ENCODE measurements around the gene KIF25. TPM values are rescaled to one million over a fixed set of nuclear protein-coding genes. Genes with fewer than 3 reads are reported as not detected.

The KIF25 gene
- 0.80 TPM for total RNA-seq
- polyA plus RNA-seq, result 1.5 TPM
- long read RNA-seq, donor 1, result 0 reads
- long read RNA-seq, donor 2, result 0 reads
- long read RNA-seq, donor 3, result 0 reads
- long read RNA-seq, donor 4, result 0 reads
- long read RNA-seq, donor 5, result 0 reads
- long read RNA-seq, donor 6, result 0 reads
- long read RNA-seq, donor 7, result 0 reads
- long read RNA-seq, donor 8, result 0 reads
- long read RNA-seq, donor 9, result 0 reads
- long read RNA-seq, donor 10, result 0 reads

- Histone ChIP-seq H3K9me3 (ENCODE audit: control insufficient read depth in 2 of 2, insufficient read depth in 1 of 2, low read length in 1 of 2) (peaks cover 0 to 15% of the 10 kb centered on the region in 2 donors), H3K4me1 (ENCODE audit: control insufficient read depth in 2 of 2, insufficient read depth in 2 of 2, low read length in 2 of 2) (peaks cover 0 to 6% of the 10 kb centered on the region in 2 donors), H3K27ac (ENCODE audit: low read depth in 1 of 2, low read length in 1 of 2) (peak within 1 kb of the TSS in 1 of 2 donors; percentile 18), H3K36me3 (ENCODE audit: control insufficient read depth in 2 of 2, insufficient read depth in 2 of 2, low read length in 1 of 2) (no peaks in the 10 kb centered on the region), H3K4me3 (ENCODE audit: low read length in 2 of 2) (peak within 1 kb of the TSS in 1 of 2 donors; percentile 18), H3K27me3 (ENCODE audit: control insufficient read depth in 2 of 2, insufficient read depth in 1 of 2, low read length in 1 of 2) (no peaks in the 10 kb centered on the region)
- no peak for DNase-seq (ENCODE audit: low read depth in 6 of 9, low spot score in 9 of 9)
- WGBS, result 94% methylated on average over 9 of the region's 9 CpGs
Observed at GRCh38 chr6:167997642-167998041, at the start of gene KIF25. Gene KIF25 (plus strand): TSS chr6:167997671. CDS start chr6:168029586, 31,915 bp downstream.

- WGBS, result 98% methylated on average over 1 of the region's 1 CpG
- H3K27me3 ChIP-seq (ENCODE audit: control insufficient read depth in 2 of 2, insufficient read depth in 1 of 2, low read length in 1 of 2), result no peaks in the 10 kb centered on the region
- H3K9me3 ChIP-seq (ENCODE audit: control insufficient read depth in 2 of 2, insufficient read depth in 1 of 2, low read length in 1 of 2), result no peaks in the 10 kb centered on the region
- no peak overlapping the region for H3K4me3 ChIP-seq (ENCODE audit: low read length in 2 of 2)
- no peaks in the 10 kb centered on the region for H3K36me3 ChIP-seq (ENCODE audit: control insufficient read depth in 2 of 2, insufficient read depth in 2 of 2, low read length in 1 of 2)
- no peak for DNase-seq (ENCODE audit: low read depth in 6 of 9, low spot score in 9 of 9)
- no peaks in the 10 kb centered on the region for H3K4me1 ChIP-seq (ENCODE audit: control insufficient read depth in 2 of 2, insufficient read depth in 2 of 2, low read length in 2 of 2)
- no peak overlapping the region for H3K27ac ChIP-seq (ENCODE audit: low read depth in 1 of 2, low read length in 1 of 2)
Observed at GRCh38 chr6:167947716-167948115, 49.8 kb upstream of the KIF25 start.

GRCh38 chr6:167948716-167949115, 48.8 kb upstream of the KIF25 start:
- no peaks in the 10 kb centered on the region for H3K4me1 ChIP-seq (ENCODE audit: control insufficient read depth in 2 of 2, insufficient read depth in 2 of 2, low read length in 2 of 2)
- no peak overlapping the region for H3K4me3 ChIP-seq (ENCODE audit: low read length in 2 of 2)
- H3K36me3 ChIP-seq (ENCODE audit: control insufficient read depth in 2 of 2, insufficient read depth in 2 of 2, low read length in 1 of 2), result no peaks in the 10 kb centered on the region
- no peak for DNase-seq (ENCODE audit: low read depth in 6 of 9, low spot score in 9 of 9)
- H3K27me3 ChIP-seq (ENCODE audit: control insufficient read depth in 2 of 2, insufficient read depth in 1 of 2, low read length in 1 of 2), result no peaks in the 10 kb centered on the region
- H3K9me3 ChIP-seq (ENCODE audit: control insufficient read depth in 2 of 2, insufficient read depth in 1 of 2, low read length in 1 of 2), result no peaks in the 10 kb centered on the region
- no peak overlapping the region for H3K27ac ChIP-seq (ENCODE audit: low read depth in 1 of 2, low read length in 1 of 2)
- WGBS, result 95% methylated on average over 4 of the region's 4 CpGs

DNA sequence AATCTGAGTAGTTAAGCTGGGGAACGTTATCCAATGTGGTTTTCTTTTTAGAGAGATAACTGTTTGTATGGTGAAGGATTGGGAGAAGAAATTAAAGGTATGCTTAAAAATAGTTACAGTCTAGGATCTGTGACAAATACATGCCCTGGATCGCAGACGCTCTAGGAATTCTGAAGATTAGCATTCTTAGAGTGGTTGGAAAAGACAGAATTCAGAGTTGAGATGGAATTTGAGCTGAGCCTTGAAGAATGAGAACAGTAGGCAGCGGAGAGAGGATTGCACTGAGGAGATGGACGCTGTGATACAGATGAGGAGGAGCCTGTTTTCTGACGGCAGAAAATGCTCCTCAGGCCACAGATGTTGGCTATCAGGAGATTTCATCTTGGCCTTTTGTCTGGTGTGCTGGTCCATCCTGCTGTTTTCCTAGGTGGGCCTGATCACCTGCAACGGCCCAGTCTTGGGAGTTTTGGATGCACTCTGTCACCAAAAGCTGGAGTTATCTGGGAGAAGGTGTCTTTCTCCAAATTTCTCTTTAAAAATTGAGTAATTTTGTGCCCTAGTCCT, 48.3 kb upstream of the KIF25 start:
- DNase-seq (ENCODE audit: low read depth in 6 of 9, low spot score in 9 of 9), result no peak
- WGBS, result 94% methylated on average over 7 of the region's 7 CpGs
- no peaks in the 10 kb centered on the region for H3K36me3 ChIP-seq (ENCODE audit: control insufficient read depth in 2 of 2, insufficient read depth in 2 of 2, low read length in 1 of 2)
- no peak overlapping the region for H3K27ac ChIP-seq (ENCODE audit: low read depth in 1 of 2, low read length in 1 of 2)
- H3K4me3 ChIP-seq (ENCODE audit: low read length in 2 of 2), result no peak overlapping the region
- H3K4me1 ChIP-seq (ENCODE audit: control insufficient read depth in 2 of 2, insufficient read depth in 2 of 2, low read length in 2 of 2), result no peaks in the 10 kb centered on the region
- H3K9me3 ChIP-seq (ENCODE audit: control insufficient read depth in 2 of 2, insufficient read depth in 1 of 2, low read length in 1 of 2), result no peaks in the 10 kb centered on the region
- no peaks in the 10 kb centered on the region for H3K27me3 ChIP-seq (ENCODE audit: control insufficient read depth in 2 of 2, insufficient read depth in 1 of 2, low read length in 1 of 2)

DNA sequence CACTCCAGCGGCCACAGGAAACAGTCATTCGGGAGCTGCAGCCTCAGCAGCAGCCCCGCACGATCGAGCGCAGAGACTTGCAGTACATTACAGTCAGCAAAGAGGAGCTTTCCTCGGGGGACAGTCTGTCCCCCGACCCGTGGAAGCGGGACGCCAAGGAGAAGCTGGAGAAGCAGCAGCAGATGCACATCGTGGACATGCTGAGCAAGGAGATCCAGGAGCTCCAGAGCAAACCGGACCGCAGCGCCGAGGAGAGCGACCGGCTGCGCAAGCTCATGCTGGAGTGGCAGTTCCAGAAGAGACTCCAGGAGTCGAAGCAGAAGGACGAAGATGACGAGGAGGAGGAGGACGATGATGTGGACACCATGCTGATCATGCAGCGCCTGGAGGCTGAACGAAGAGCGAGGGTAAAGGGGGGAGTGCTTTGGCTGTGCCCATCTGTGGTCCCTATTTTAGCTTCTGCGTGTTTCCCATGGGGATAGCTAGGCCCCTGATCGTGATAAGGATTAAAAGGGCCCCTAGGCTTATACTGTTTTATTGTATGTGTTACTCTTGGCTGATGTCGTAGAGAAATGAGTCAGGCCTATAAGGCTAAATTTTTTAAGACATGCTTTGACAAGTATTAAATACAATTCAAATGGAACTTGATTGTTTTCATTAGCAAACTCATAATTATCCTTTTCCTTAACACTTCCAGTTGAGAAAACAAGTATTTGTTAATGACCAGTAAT, 45.5 kb upstream of the KIF25 start:
- Histone ChIP-seq H3K27ac (ENCODE audit: low read depth in 1 of 2, low read length in 1 of 2) (no peak overlapping the region), H3K4me3 (ENCODE audit: low read length in 2 of 2) (no peak overlapping the region), H3K4me1 (ENCODE audit: control insufficient read depth in 2 of 2, insufficient read depth in 2 of 2, low read length in 2 of 2) (no peaks in the 10 kb centered on the region), H3K9me3 (ENCODE audit: control insufficient read depth in 2 of 2, insufficient read depth in 1 of 2, low read length in 1 of 2) (no peaks in the 10 kb centered on the region), H3K36me3 (ENCODE audit: control insufficient read depth in 2 of 2, insufficient read depth in 2 of 2, low read length in 1 of 2) (no peaks in the 10 kb centered on the region), H3K27me3 (ENCODE audit: control insufficient read depth in 2 of 2, insufficient read depth in 1 of 2, low read length in 1 of 2) (no peaks in the 10 kb centered on the region)
- 97% methylated on average over 29 of the region's 29 CpGs for WGBS
- no peak for DNase-seq (ENCODE audit: low read depth in 6 of 9, low spot score in 9 of 9)

DNA sequence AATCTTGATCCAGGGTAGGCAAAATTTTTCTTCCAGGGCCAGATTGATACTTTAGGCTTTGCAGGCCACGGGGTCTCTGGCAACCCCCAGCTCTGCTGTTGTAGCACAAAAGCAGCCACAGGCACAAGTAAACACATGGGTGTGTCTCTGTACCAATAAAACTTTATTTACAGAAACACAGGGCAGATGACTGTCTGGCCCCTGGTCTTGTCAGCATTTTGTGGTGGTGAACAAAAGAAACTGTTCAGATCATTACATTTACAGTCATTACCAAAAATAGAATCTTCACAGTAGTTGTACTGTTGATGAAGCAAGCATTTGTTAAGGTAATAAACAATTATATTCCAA, 45.0 kb upstream of the KIF25 start:
- Histone ChIP-seq H3K27me3 (ENCODE audit: control insufficient read depth in 2 of 2, insufficient read depth in 1 of 2, low read length in 1 of 2) (no peaks in the 10 kb centered on the region), H3K36me3 (ENCODE audit: control insufficient read depth in 2 of 2, insufficient read depth in 2 of 2, low read length in 1 of 2) (no peaks in the 10 kb centered on the region), H3K27ac (ENCODE audit: low read depth in 1 of 2, low read length in 1 of 2) (no peak overlapping the region), H3K4me1 (ENCODE audit: control insufficient read depth in 2 of 2, insufficient read depth in 2 of 2, low read length in 2 of 2) (no peaks in the 10 kb centered on the region), H3K9me3 (ENCODE audit: control insufficient read depth in 2 of 2, insufficient read depth in 1 of 2, low read length in 1 of 2) (no peaks in the 10 kb centered on the region), H3K4me3 (ENCODE audit: low read length in 2 of 2) (no peak overlapping the region)
- no peak for DNase-seq (ENCODE audit: low read depth in 6 of 9, low spot score in 9 of 9)
- 91% methylated on average over 1 of the region's 1 CpG for WGBS

- DNase-seq (ENCODE audit: low read depth in 6 of 9, low spot score in 9 of 9), result no peak
- WGBS, result 97% methylated on average over 5 of the region's 5 CpGs
- no peaks in the 10 kb centered on the region for H3K4me1 ChIP-seq (ENCODE audit: control insufficient read depth in 2 of 2, insufficient read depth in 2 of 2, low read length in 2 of 2)
- H3K9me3 ChIP-seq (ENCODE audit: control insufficient read depth in 2 of 2, insufficient read depth in 1 of 2, low read length in 1 of 2), result no peaks in the 10 kb centered on the region
- H3K36me3 ChIP-seq (ENCODE audit: control insufficient read depth in 2 of 2, insufficient read depth in 2 of 2, low read length in 1 of 2), result no peaks in the 10 kb centered on the region
- no peak overlapping the region for H3K27ac ChIP-seq (ENCODE audit: low read depth in 1 of 2, low read length in 1 of 2)
- no peak overlapping the region for H3K4me3 ChIP-seq (ENCODE audit: low read length in 2 of 2)
- H3K27me3 ChIP-seq (ENCODE audit: control insufficient read depth in 2 of 2, insufficient read depth in 1 of 2, low read length in 1 of 2), result no peaks in the 10 kb centered on the region
Observed at GRCh38 chr6:167953551-167953950, 43.9 kb upstream of the KIF25 start.

GRCh38 chr6:167954151-167954550, 43.3 kb upstream of the KIF25 start:
- H3K27ac ChIP-seq (ENCODE audit: low read depth in 1 of 2, low read length in 1 of 2), result no peak overlapping the region

GRCh38 chr6:167956491-167956890, 41.0 kb upstream of the KIF25 start:
- Histone ChIP-seq H3K27me3 (ENCODE audit: control insufficient read depth in 2 of 2, insufficient read depth in 1 of 2, low read length in 1 of 2) (no peaks in the 10 kb centered on the region), H3K36me3 (ENCODE audit: control insufficient read depth in 2 of 2, insufficient read depth in 2 of 2, low read length in 1 of 2) (no peaks in the 10 kb centered on the region), H3K4me1 (ENCODE audit: control insufficient read depth in 2 of 2, insufficient read depth in 2 of 2, low read length in 2 of 2) (no peaks in the 10 kb centered on the region), H3K4me3 (ENCODE audit: low read length in 2 of 2) (no peak overlapping the region), H3K9me3 (ENCODE audit: control insufficient read depth in 2 of 2, insufficient read depth in 1 of 2, low read length in 1 of 2) (no peaks in the 10 kb centered on the region), H3K27ac (ENCODE audit: low read depth in 1 of 2, low read length in 1 of 2) (no peak overlapping the region)
- DNase-seq (ENCODE audit: low read depth in 6 of 9, low spot score in 9 of 9), result no peak
- WGBS, result 96% methylated on average over 6 of the region's 6 CpGs

More at GRCh38 chr6:167954151-167954550, 43.3 kb upstream of the KIF25 start:
- WGBS, result 98% methylated on average over 3 of the region's 3 CpGs
- no peaks in the 10 kb centered on the region for H3K9me3 ChIP-seq (ENCODE audit: control insufficient read depth in 2 of 2, insufficient read depth in 1 of 2, low read length in 1 of 2)
- H3K4me1 ChIP-seq (ENCODE audit: control insufficient read depth in 2 of 2, insufficient read depth in 2 of 2, low read length in 2 of 2), result no peaks in the 10 kb centered on the region
- H3K27me3 ChIP-seq (ENCODE audit: control insufficient read depth in 2 of 2, insufficient read depth in 1 of 2, low read length in 1 of 2), result no peaks in the 10 kb centered on the region
- no peak overlapping the region for H3K4me3 ChIP-seq (ENCODE audit: low read length in 2 of 2)
- H3K36me3 ChIP-seq (ENCODE audit: control insufficient read depth in 2 of 2, insufficient read depth in 2 of 2, low read length in 1 of 2), result no peaks in the 10 kb centered on the region
- no peak for DNase-seq (ENCODE audit: low read depth in 6 of 9, low spot score in 9 of 9)
